Activated CD8-positive, alpha-beta T cell treated with anti-CD3 and anti-CD28 coated beads for 36 hours (primary cell): ENCODE results near the gene SP5. TPM values are rescaled to one million over a fixed set of nuclear protein-coding genes. Genes with fewer than 3 reads are reported as not detected.
"Not testable (repeated sequence)": the region's sequence is repeated elsewhere in the genome, so short reads cannot be mapped to it uniquely, and the experiment has no call there.

ENCODE experiments used
- ATAC-seq: fragments of 200-7000 bp; cut with Tn5 transposase; one replicate; pipeline ENCODE4 v1.10.0; 2021; ENCODE audit warnings: mild to moderate bottlenecking, moderate library complexity
- CTCF ChIA-PET: fragments of 350-600 bp; sonication (Branson Sonifier 250); formaldehyde crosslinking; loops from one replicate; lab custom pipeline; 2021; ENCODE audit warnings: antibody characterized with exemption; lab: Charles Lee
- POLR2A ChIA-PET: fragments of 350-600 bp; sonication (Branson Sonifier 250); formaldehyde crosslinking; loops from one replicate; lab custom pipeline; 2021; ENCODE audit warnings: antibody characterized with exemption; lab: Charles Lee
- DNase-seq: peaks from one replicate; pipeline ENCODE4 v3.0.0-alpha.2; 2020
- H3K27ac Mint-ChIP-seq: one replicate; pipeline ENCODE4 v1.8.0; 2021; ENCODE audit warnings: mild to moderate bottlenecking, mixed read lengths
- H3K27me3 Mint-ChIP-seq: one replicate; pipeline ENCODE4 v1.8.0; 2021; ENCODE audit warnings: mixed read lengths
- H3K36me3 Mint-ChIP-seq: one replicate; pipeline ENCODE4 v1.8.0; 2021; ENCODE audit warnings: low read depth, mixed read lengths
- H3K4me1 Mint-ChIP-seq: one replicate; pipeline ENCODE4 v1.8.0; 2021; ENCODE audit warnings: low read depth, mixed read lengths
- H3K4me3 Mint-ChIP-seq: one replicate; pipeline ENCODE4 v1.8.0; 2021; ENCODE audit warnings: mild to moderate bottlenecking, moderate library complexity, mixed read lengths
- H3K9me3 Mint-ChIP-seq: one replicate; pipeline ENCODE4 v1.8.0; 2021; ENCODE audit warnings: mixed read lengths
- CTCF ChIP-seq: fragments of 200-600 bp; IDR thresholded peaks from one replicate; pipeline ENCODE4 v1.8.0; 2022; ENCODE audit warnings: antibody characterized with exemption, mild to moderate bottlenecking
- intact Hi-C: fragments of 100-400 bp; cut with micrococcal nuclease; formaldehyde crosslinking; loops from one replicate; pipeline ENCODE4 v1.10.0; 2022
- total RNA-seq, 2 experiments: library from RNA; stranded (reverse); gene quantifications; one replicate each; pipeline ENCODE4 v1.2.3, GENCODE V29; 2021

Gene SP5
- total RNA-seq, 2 experiments from 2014 or later = not detected

- peaks cover 11% of the 10 kb centered on the region for H3K27me3 Mint-ChIP-seq
- ChIA-PET POLR2A (no interaction called here), CTCF (interaction anchor here (1.7 kb wide), 1 partner anchor 78 kb away, joined by 3 read pairs; no protein-coding TSS in a partner anchor)
- no peak overlapping the region for H3K4me3 Mint-ChIP-seq
- no peak for DNase-seq
- intact Hi-C loops = no loop called here
- H3K27ac Mint-ChIP-seq = no peak overlapping the region
- no peak for TF ChIP-seq CTCF
- no peaks in the 10 kb centered on the region for H3K9me3 Mint-ChIP-seq
- ATAC-seq = no peak
- no peaks in the 10 kb centered on the region for H3K4me1 Mint-ChIP-seq
- no peaks in the 10 kb centered on the region for H3K36me3 Mint-ChIP-seq
These were observed 18.9 kb downstream of the SP5 start for GRCh38 chr2:170733798-170734600.

- intact Hi-C loops, H3K4me3 Mint-ChIP-seq: not testable (repeated sequence)
These were observed 19.5 kb downstream of the SP5 start for GRCh38 chr2:170734601-170735000.

GRCh38 chr2:170736628-170737027 lies 21.5 kb downstream of the SP5 start:
- Mint-ChIP-seq H3K27me3 (peaks cover 3% of the 10 kb centered on the region), H3K27ac (no peak overlapping the region), H3K9me3 (no peaks in the 10 kb centered on the region), H3K36me3 (no peaks in the 10 kb centered on the region), H3K4me3 (no peak overlapping the region), H3K4me1 (no peaks in the 10 kb centered on the region)
- POLR2A ChIA-PET = no interaction called here
- TF ChIP-seq CTCF = no peak
- no peak for ATAC-seq
- DNase-seq = no peak
- intact Hi-C loops = no loop called here
- CTCF ChIA-PET = no interaction called here

More at GRCh38 chr2:170734601-170735000, 19.5 kb downstream of the SP5 start:
- DNase-seq, H3K4me1 Mint-ChIP-seq, H3K36me3 Mint-ChIP-seq, H3K9me3 Mint-ChIP-seq, H3K27me3 Mint-ChIP-seq, H3K27ac Mint-ChIP-seq, POLR2A ChIA-PET, ATAC-seq: not testable (repeated sequence)
- CTCF ChIA-PET = interaction anchor here (1.7 kb wide), 1 partner anchor 78 kb away, joined by 3 read pairs; no protein-coding TSS in a partner anchor

GRCh38 chr2:170737406-170737805 lies 22.3 kb downstream of the SP5 start:
- Mint-ChIP-seq H3K9me3 (no peaks in the 10 kb centered on the region), H3K36me3 (no peaks in the 10 kb centered on the region), H3K4me3 (no peak overlapping the region), H3K27me3 (peaks cover 3% of the 10 kb centered on the region), H3K4me1 (no peaks in the 10 kb centered on the region), H3K27ac (no peak overlapping the region)
- ChIA-PET CTCF (no interaction called here), POLR2A (no interaction called here)
- DNase-seq (no peak), ATAC-seq (no peak)
- TF ChIP-seq CTCF = no peak
- intact Hi-C loops = no loop called here

GRCh38 chr2:170737821-170738220 lies 22.7 kb downstream of the SP5 start:
- TF ChIP-seq CTCF = no peak
- ATAC-seq = no peak
- H3K27me3 Mint-ChIP-seq = peaks cover 3% of the 10 kb centered on the region
- ChIA-PET CTCF (no interaction called here), POLR2A (no interaction called here)
- H3K27ac Mint-ChIP-seq = no peak overlapping the region
- no peak overlapping the region for H3K4me3 Mint-ChIP-seq
- H3K36me3 Mint-ChIP-seq = no peaks in the 10 kb centered on the region
- no peak for DNase-seq
- H3K9me3 Mint-ChIP-seq = no peaks in the 10 kb centered on the region
- no peaks in the 10 kb centered on the region for H3K4me1 Mint-ChIP-seq
- intact Hi-C loops = no loop called here
